ENCODE data around the gene MTA2.
A peak's percentile ranks its signal among the peaks of the same experiment; 100 is the strongest.
"Not testable (repeated sequence)": the region's sequence is repeated elsewhere in the genome, so short reads cannot be mapped to it uniquely, and the experiment has no call there.

Gene MTA2

GRCh38 chr11:62565100-62565802 is 36.4 kb downstream of the MTA2 start:
- DNase-seq = no peak

GRCh38 chr11:62561677-62562230 is 39.9 kb downstream of the MTA2 start:
- not testable (repeated sequence) for DNase-seq

GRCh38 chr11:62560566-62561103 is 41.0 kb downstream of the MTA2 start:
- peak; percentile 37 for DNase-seq

- DNase-seq = not testable (repeated sequence)
These were observed 42.0 kb downstream of the MTA2 start for GRCh38 chr11:62559626-62560025.

- DNase-seq = no peak
These were observed 42.5 kb downstream of the MTA2 start for GRCh38 chr11:62559204-62559603.

- no peak for DNase-seq
These were observed 43.0 kb downstream of the MTA2 start for GRCh38 chr11:62558669-62559068.

GRCh38 chr11:62556875-62557631 is 44.6 kb downstream of the MTA2 start:
- DNase-seq = no peak

GRCh38 chr11:62556108-62556874 is 45.4 kb downstream of the MTA2 start:
- peak; percentile 79 for DNase-seq

GRCh38 chr11:62555464-62556107 is 46.1 kb downstream of the MTA2 start:
- no peak for DNase-seq

- DNase-seq = no peak
These were observed 47.1 kb downstream of the MTA2 start for GRCh38 chr11:62554387-62555167.

GRCh38 chr11:62553839-62554361 is 47.8 kb downstream of the MTA2 start:
- DNase-seq = no peak

GRCh38 chr11:62553080-62553838 is 48.4 kb downstream of the MTA2 start:
- no peak for DNase-seq

- DNase-seq = no peak
These were observed 49.1 kb downstream of the MTA2 start for GRCh38 chr11:62552485-62553079.

GRCh38 chr11:62550478-62550877 is 51.2 kb downstream of the MTA2 start:
- DNase-seq = not testable (repeated sequence)

- no peak for DNase-seq
These were observed 52.9 kb downstream of the MTA2 start for GRCh38 chr11:62548545-62549335.

GRCh38 chr11:62547691-62548281 is 53.9 kb downstream of the MTA2 start:
- no peak for DNase-seq

GRCh38 chr11:62546929-62547625 is 54.6 kb downstream of the MTA2 start:
- DNase-seq = no peak

GRCh38 chr11:62546244-62546928 is 55.3 kb downstream of the MTA2 start, which contains the start of gene AHNAK:
TSS of gene AHNAK (minus strand) at chr11:62546806. CDS start at chr11:62536098, 10,708 bp downstream.
- no peak for DNase-seq
